NCI-H345 treated with DMSO at 0.1 percent for 48 hours (cell line): ENCODE data around the gene GADD45B.
"Not testable (repeated sequence)": the region's sequence is repeated elsewhere in the genome, so short reads cannot be mapped to it uniquely, and the experiment has no call there.

ENCODE experiments used
- DNase-seq: peaks from one replicate; lab custom pipeline; 2025; ENCODE audit not compliant: unreplicated experiment; lab: John Stamatoyannopoulos, UW

Gene GADD45B

GRCh38 chr19:2487842-2488241 is 11.9 kb downstream of the GADD45B start:
- DNase-seq = no peak

DNA sequence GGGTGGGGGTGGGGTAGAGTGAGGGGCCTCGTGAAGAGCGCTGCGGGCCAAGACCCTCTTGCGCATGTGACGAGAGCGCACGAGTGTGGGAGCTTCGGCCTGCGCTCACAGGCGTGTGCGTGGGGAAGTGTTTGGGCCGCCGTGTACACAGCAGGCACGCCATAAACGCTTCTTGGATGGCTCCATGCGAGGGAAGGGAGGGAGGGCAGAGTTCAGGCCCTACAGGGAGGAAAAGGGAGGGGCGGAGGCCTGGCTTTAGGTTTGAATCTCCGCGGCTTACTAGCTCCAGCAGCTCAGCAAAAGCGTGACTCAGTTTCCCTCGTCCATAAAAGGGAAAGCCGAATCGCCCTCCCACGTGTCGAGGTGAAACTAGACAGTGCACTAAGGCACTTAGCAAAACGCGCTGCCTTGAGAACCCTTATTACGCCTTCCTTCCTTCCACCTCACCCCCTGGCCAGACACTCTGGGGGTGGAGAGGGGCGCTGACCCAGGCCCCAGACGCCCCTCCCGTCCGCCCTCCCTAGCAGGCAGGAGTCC is 12.5 kb downstream of the GADD45B start:
- no peak for DNase-seq

GRCh38 chr19:2488942-2489731 is 13.2 kb downstream of the GADD45B start:
- no peak for DNase-seq

- no peak for DNase-seq
Measured at GRCh38 chr19:2490659-2491058, 14.7 kb downstream of the GADD45B start.

DNA sequence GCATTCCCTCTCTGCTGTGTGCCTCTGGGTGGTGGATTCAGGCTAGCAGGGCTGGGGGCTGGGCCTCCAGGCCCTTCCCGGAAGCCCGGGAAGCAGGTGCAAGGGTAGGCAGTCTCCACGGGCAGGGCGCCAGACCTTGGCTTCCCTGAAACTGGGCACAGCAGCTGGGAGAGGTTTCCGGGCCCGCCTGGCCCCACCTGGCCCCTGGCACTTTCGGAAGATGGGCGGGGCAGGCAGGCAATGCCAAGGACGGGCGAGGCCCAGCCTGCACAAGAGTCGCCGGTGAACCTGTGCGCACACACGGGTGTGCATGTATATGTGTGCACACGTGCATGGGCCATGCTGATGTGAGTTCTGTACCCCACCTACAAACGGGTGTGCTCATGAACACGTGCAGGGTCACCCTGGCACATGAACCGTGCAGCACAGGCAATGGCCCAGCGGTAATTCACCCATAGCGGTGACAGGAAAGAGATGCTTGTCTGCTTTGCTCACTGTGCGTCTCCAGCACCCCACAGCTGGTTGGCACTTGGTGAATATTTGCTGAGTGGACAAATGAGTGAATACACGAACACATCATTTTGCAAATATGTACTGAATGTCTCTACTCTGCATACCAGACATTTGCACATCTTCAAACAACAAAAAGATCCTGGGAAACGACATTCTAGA is 15.3 kb downstream of the GADD45B start:
- peak; percentile 32 for DNase-seq

DNA sequence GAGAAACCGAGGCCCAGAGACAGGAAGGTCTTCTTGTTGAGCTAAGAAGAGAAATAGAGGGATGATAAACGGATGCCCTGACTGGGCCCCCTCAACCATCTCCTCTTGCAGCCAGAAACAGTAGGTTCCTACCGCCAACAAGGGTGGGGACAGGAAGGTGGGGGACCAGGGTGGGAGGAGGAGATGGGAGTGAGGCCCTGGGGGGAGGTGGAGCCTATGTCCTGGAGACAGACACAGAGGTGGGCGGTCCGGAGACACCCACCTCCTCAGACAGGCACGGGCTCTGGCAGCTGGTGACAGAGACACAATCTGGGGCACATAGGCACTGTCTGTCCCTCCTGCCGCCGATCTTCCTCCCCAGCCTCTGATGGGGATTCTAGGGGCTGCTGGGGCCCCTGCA is 16.9 kb downstream of the GADD45B start:
- DNase-seq = no peak

DNA sequence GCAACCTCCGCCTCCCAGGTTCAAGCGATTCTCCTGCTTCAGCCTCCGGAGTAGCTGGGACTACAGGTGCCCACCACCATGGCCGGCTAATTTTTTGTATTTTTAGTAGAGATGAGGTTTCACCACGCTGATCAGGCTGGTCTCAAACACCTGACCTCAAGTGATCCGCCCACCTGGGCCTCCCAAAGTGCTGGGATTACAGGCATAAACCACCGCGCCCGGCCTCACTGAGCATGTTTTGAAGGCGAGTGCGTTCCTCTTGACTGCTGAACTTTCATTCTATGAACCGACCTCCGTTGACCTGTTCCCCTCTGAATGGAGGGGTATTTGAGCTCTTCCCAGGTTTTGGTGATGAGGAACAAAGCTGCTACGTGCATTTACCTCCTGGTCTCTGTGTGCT is 17.5 kb downstream of the GADD45B start:
- DNase-seq = not testable (repeated sequence)

DNA sequence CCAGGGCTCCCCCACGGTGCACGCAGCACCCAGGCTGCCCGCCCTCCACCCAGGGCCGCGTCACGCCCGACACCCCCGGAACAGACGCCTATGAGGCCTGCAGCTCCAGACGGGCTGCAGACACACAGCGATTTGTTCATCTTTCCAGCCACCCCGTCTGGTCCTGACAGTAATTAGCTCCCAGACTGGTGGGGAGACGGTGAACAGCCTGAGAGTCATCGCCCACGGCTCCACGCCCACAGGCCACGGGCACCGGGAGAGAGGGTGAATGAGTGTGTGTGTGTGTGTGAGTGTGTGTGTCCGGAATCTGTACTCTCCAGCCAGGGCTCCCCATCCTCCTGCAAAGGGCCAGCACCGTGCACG is 18.1 kb downstream of the GADD45B start:
- DNase-seq = no peak

DNA sequence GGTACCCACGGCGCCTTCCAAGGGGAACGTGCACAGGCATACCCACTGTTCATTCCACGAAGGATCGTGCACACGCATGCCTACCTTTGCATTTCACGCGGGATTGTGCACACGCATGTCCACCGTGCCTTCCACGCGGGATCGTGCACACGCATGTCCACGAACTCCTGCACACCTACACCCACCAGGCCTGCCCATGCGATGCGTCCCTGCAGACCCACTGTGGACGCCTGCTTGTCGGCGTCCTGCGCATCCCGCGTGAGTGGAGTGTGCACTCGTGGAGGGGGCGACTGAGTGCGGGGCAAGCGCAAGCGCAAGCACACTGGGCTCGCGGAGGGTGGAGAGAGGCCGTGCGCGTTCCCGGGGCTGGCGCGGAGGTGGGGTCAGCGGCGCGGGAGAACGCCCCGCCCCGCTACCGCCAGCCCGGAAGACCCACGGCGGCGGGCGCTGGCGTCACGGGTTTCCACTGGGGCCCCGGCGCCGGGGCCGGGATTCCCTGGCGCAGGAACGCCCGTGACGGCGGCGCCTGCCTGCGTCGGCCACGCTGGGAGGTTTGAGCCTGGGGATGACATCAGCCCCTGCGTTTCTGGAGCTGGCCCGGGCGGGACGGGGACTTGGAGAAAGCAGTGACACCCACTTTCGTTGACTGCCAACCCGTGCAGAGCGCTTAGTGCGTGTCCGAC is 18.7 kb downstream of the GADD45B start:
- no peak for DNase-seq

DNA sequence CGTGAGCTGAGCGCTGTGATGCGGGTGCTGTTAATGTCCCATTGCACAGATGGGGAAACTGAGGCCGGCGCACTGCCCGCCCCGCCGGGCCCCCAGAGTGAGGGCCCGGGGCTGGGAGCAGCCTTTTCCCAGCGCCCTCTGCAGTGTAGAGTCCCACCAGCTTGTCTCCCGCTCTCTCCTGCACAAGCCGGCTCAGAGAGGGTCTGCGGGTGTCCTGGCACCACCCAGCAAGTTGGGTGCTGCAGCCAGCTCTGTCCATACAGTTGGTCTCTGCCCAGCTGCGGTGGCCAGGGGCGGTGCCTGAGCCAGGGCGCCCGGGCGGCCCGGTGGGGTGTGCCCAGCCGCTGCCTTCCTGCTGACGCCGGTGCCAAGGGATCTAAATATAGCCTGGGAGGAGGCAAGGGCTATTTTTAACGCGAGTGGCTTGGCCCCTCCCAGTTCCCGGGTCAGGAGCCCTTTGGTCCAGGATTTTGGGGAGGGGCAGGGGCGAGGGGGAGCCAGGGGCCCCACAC is 19.3 kb downstream of the GADD45B start:
- no peak for DNase-seq

DNA sequence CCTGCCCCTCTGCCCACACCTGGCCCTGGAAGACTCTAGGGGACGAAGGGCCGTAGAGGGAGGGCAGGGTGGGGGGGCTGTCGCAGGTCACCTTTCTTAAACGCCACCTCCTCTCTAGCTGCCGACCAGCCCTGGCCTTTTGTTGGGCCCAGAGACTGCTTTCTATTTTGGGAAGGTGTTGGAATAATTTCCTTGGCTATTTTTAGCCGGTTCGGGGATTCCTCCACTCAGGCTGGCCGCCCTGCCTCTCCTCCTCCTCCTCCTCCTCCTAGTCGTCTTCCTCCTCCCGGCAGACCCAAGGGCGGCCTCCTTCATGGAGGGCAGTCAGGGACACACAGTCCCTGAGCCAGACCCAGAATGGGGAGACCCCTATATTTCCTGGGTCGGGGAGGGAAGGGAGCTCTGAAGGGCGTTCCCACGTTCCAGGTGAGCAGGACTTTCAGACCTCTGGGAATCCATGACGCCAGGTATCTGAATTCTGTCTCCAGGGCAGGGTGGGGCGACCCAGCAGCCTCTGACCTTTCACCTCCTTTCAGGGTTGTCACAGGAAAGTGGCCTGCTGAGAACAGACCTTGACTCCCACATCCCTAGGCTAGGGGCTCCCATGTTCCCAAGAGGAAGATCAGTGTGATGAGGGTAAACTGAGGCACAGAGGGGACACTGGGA is 19.9 kb downstream of the GADD45B start:
- no peak for DNase-seq

GRCh38 chr19:2497186-2497585 is 21.3 kb downstream of the GADD45B start:
- no peak for DNase-seq

GRCh38 chr19:2500156-2500555 is 24.2 kb downstream of the GADD45B start:
- DNase-seq = no peak

DNA sequence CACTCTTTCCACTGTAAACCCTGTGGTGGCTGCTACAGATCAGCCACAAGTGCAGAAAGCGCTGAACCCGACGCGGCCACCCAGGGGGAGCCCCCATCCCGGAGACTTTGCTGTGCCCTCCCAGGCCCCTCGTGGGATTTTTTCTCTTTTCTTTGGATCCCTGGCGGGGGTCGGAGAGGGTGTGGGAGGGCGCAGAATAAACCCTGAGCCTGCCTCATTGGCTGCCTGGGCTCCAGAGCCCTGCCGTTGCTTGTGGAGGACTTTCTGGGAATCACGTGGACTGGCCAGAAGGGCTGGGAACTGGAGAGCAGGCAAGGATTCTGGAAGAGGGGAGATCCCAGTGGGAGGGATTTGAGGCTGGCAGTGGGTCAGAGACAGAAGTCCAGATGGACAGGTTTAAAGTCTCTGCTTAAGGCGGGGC is 24.9 kb downstream of the GADD45B start:
- no peak for DNase-seq

DNA sequence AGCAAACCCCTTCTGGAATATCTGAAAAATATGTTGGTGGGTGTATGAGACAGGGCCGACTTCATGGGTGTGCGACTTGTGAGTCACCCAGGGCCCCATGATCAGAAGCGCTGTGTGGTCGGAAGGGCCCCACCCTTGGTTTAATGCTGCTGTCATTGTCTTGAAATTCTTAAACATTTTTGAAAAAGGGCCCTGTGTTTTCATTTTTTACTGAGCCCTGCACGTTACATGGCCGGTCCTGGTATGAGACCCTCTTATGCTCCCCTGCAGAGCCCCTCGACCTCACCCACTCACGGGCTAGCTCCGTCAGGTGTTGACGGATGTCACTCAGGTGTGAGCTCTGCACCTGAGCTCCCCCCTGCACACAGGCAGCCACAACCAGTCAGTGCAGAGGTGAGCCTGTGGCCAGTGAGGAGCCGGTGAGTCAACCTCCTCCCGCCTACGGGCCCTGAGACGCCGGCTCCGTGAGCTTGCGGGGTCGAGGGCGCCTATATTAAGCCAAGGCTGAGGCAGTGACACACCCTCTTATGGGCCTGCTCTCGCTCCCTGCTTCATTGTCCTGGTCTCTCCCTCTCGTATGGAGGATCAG is 27.7 kb downstream of the GADD45B start:
- no peak for DNase-seq

- DNase-seq = not testable (repeated sequence)
Measured at GRCh38 chr19:2506656-2507055, 30.7 kb downstream of the GADD45B start.

DNA sequence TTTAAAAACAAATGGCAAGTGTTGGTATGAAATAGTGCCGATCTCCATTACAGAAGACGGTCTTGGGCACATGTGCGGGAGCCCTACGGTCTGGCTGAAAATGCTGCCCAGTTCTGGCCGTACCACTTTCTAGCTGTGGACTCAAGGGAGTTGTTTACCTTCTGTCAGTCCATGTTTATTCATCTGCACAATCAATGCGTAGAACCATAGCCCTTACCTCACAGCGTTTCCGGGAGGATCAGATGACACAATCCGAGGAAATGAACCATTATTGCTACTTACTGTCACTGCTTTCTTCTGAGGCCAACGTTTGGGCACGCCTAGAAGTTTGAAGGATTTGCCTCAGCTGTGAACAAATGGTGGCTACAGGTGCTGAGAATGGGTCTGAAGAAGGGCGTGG is 31.2 kb downstream of the GADD45B start:
- DNase-seq = peak; percentile 76

DNA sequence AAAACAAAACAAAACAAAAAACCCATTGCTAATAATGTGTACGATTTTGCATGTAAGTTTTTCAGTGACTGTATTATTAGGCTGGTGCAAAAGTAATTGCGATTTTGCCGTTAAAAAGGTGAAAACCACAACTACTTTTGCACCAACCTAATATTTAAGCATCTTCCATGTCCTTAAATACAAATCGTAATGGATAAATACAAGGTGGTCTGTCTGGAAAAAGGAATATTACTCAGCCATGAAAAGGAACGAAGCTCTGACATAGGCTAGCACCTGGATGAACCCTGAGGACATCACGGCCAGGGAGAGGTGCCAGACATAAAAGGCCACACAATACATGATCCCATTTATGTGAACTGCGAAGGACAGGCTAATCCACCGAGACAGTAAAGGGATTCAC is 33.2 kb downstream of the GADD45B start:
- DNase-seq = no peak

DNA sequence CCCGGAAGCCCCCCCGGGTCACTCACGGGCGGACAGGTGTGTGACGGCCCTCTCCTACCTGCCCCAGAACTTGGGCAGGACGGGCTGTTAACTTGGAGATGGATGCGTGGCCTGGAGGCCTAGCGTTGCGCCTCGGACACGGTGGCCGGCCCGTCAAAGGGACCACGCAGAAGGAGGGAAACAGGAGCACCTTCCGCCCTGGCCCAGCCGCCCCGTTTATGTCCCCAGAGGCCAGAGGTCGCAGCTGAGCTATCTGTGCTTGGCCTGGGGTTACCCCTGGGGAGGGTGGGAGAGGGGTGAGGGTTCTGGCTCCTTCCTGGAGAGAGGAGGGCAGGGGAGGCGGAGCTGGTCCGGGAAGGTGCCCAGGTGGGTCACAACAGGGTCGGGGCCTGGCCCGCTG is 35.6 kb downstream of the GADD45B start:
- DNase-seq = no peak

DNA sequence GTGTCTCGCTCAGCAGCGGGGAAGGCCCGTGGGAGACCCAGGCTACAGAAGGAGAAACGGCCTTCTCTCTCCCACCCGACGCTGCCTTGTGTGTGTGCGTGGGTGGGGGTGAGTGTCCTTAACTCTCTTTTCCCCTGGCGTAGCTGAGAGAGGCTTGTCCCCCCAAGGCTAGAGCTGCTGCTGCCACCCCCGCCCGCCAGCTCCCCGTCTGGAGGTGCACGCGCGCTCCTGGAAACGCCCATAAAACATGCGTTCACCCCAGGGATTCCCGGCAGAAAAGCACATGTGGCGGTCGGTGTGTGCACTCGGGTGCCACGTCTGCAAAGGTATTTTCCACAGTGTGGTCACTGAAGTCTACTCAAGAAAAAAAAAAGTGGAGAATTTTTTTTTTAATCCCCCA is 36.1 kb downstream of the GADD45B start:
- DNase-seq = no peak
